ENCODE results near the gene NTM.

- TF ChIP-seq EZH2phosphoT487 (IDR thresholded peaks at IDR 0.05; ENCODE audit: borderline replicate concordance, low read length): no peak
- TF ChIP-seq, protein P1, sequence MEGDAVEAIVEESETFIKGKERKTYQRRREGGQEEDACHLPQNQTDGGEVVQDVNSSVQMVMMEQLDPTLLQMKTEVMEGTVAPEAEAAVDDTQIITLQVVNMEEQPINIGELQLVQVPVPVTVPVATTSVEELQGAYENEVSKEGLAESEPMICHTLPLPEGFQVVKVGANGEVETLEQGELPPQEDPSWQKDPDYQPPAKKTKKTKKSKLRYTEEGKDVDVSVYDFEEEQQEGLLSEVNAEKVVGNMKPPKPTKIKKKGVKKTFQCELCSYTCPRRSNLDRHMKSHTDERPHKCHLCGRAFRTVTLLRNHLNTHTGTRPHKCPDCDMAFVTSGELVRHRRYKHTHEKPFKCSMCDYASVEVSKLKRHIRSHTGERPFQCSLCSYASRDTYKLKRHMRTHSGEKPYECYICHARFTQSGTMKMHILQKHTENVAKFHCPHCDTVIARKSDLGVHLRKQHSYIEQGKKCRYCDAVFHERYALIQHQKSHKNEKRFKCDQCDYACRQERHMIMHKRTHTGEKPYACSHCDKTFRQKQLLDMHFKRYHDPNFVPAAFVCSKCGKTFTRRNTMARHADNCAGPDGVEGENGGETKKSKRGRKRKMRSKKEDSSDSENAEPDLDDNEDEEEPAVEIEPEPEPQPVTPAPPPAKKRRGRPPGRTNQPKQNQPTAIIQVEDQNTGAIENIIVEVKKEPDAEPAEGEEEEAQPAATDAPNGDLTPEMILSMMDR (IDR thresholded peaks at IDR 0.05; ENCODE audit: low read depth, low read length, poor library complexity, severe bottlenecking): no peak
These were observed 51.6 kb downstream of the NTM start for GRCh38 chr11:131422029-131422428.
